PFSK-1 (cell line): ENCODE data around the gene GLIS1.

Experiments used
- FOXP2 ChIP-seq: optimal IDR thresholded peaks from 2 replicates; pipeline ENCODE3; 2011; ENCODE audit warnings: borderline replicate concordance, control low read depth, inconsistent platforms; ENCODE audit not compliant: insufficient read depth; ENCODE audit errors: extremely low read length, extremely low read depth
- POLR2AphosphoS5 ChIP-seq: IDR thresholded peaks from 2 replicates; pipeline ENCODE4 v1.6.1; 2012; ENCODE audit warnings: low read depth, mild to moderate bottlenecking, control low read depth, low read length, moderate library complexity
- REST ChIP-seq, 2 experiments: IDR thresholded peaks; 2 replicates each; pipeline versions ENCODE4 v1.6.1 to v1.8.0; 2011 to 2012; ENCODE audit warnings: low read depth in 2 of 2, low read length in 2 of 2, control low read depth in 1 of 2, inconsistent platforms in 1 of 2, mild to moderate bottlenecking in 1 of 2, moderate library complexity in 1 of 2; ENCODE audit not compliant: insufficient read depth in 1 of 2
- SIN3A ChIP-seq: IDR thresholded peaks from 2 replicates; pipeline ENCODE4 v1.6.1; 2012; ENCODE audit warnings: mild to moderate bottlenecking, low read length, moderate library complexity, borderline replicate concordance; ENCODE audit not compliant: insufficient read depth
- TAF1 ChIP-seq: IDR thresholded peaks from 2 replicates; pipeline ENCODE4 v1.6.1; 2012; ENCODE audit warnings: low read length, control low read depth, borderline replicate concordance; ENCODE audit not compliant: insufficient read depth

Gene GLIS1

GRCh38 chr1:53583868-53584776, 154.8 kb downstream of the GLIS1 start:
- no peak for TF ChIP-seq FOXP2
- TF ChIP-seq TAF1: no peak
- no peak for TF ChIP-seq SIN3A
- TF ChIP-seq POLR2AphosphoS5: no peak
- no peak for TF ChIP-seq REST (IDR thresholded peaks at IDR 0.05; ENCODE audit: insufficient read depth in 1 of 2, low read depth in 2 of 2, low read length in 2 of 2)

DNA sequence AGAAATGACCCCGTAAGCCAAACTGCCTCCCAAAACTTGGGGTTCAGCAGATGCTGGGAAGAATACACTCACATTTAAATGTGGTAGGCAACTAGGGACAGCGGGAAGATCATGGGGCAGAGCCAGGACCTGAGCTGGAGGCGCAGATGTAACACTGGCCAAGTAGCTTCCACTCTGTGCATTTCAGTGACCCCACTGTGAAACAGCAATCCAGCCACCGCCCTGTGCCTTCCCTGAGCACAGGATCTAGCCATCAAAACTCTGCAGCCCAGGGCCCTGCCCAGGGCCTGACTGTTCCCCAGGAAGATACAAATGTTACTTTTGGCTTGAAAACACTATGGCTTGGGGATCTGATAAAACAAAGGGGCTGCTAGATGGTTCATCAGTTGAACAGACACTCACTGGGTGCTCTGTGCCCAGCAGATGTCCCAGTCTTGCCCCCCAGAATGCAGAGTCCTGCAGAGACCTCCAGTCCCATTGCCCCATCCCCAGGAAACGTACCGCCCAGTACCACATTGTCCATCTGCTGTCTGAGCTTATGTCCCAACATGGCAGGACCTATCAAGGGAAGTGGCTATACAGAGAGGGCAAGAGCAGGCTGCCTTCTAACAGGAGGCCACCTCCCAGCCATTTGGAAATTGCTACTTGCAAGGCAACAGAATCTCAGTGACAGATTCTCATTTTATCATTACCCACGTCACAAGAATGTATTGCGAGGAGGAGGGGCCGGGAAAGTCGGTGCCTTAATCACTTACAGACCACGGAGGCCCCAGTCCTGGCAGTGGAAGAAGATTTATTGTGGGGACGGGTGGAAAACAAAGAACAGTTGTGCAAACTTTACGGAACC, 155.7 kb downstream of the GLIS1 start:
- TF ChIP-seq REST (IDR thresholded peaks at IDR 0.05; ENCODE audit: insufficient read depth in 1 of 2, low read depth in 2 of 2, low read length in 2 of 2) (no peak), POLR2AphosphoS5 (no peak), FOXP2 (no peak), SIN3A (no peak), TAF1 (no peak)

GRCh38 chr1:53582211-53583020, 156.5 kb downstream of the GLIS1 start:
- TF ChIP-seq REST (IDR thresholded peaks at IDR 0.05; ENCODE audit: insufficient read depth in 1 of 2, low read depth in 2 of 2, low read length in 2 of 2) (no peak), SIN3A (no peak)

GRCh38 chr1:53581476-53581875, 157.5 kb downstream of the GLIS1 start:
- no peak for TF ChIP-seq FOXP2
- TF ChIP-seq SIN3A: no peak
- TF ChIP-seq POLR2AphosphoS5: no peak
- TF ChIP-seq TAF1: no peak
- no peak for TF ChIP-seq REST (IDR thresholded peaks at IDR 0.05; ENCODE audit: insufficient read depth in 1 of 2, low read depth in 2 of 2, low read length in 2 of 2)
